OCI-LY7 (cell line): ENCODE data around the gene TMEM8B.

Source experiments
- EZH2phosphoT487 ChIP-seq: fragments of 200-600 bp; sonication (generic); IDR thresholded peaks from 2 replicates; pipeline ENCODE4 v1.6.1; 2018; ENCODE audit warnings: low read depth, borderline replicate concordance, mild to moderate bottlenecking, mixed run types, antibody characterized with exemption, low read length, moderate library complexity, mixed read lengths
- TF ChIP-seq, protein P1 (sequence below): fragments of 200-600 bp; sonication (generic); conservative IDR thresholded peaks from 2 replicates; pipeline ENCODE4 v1.5.1; 2014; ENCODE audit warnings: mild to moderate bottlenecking, antibody characterized with exemption, low read length, moderate library complexity, mixed read lengths

DNA sequence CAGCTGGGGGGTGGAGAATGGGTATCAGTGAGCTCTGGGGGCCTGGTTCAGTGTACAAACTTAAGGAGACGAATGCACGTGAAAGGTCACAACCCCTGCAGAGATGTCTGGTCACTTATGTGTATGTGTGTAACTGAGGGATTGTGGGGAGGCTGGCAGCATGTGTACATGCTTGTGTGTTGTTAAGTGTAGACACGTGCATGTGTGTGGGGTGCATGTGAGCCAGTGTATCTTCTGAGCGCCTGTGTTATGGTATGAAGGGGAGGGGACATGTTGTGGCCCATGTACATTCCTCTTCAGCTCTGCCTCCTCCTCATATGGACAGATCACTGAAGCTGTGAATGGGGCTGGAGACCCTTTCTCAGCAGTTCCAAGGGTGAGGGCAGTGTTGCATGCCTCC is 2.0 kb downstream of the TMEM8B start:
- TF ChIP-seq, protein P1, sequence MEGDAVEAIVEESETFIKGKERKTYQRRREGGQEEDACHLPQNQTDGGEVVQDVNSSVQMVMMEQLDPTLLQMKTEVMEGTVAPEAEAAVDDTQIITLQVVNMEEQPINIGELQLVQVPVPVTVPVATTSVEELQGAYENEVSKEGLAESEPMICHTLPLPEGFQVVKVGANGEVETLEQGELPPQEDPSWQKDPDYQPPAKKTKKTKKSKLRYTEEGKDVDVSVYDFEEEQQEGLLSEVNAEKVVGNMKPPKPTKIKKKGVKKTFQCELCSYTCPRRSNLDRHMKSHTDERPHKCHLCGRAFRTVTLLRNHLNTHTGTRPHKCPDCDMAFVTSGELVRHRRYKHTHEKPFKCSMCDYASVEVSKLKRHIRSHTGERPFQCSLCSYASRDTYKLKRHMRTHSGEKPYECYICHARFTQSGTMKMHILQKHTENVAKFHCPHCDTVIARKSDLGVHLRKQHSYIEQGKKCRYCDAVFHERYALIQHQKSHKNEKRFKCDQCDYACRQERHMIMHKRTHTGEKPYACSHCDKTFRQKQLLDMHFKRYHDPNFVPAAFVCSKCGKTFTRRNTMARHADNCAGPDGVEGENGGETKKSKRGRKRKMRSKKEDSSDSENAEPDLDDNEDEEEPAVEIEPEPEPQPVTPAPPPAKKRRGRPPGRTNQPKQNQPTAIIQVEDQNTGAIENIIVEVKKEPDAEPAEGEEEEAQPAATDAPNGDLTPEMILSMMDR: no peak
- no peak for TF ChIP-seq EZH2phosphoT487
